IMR-90 (cell line): Measurements from ENCODE around the gene AJM1. TPM values are rescaled to one million over a fixed set of nuclear protein-coding genes. Genes with fewer than 3 reads are reported as not detected.
A peak's percentile ranks its signal among the peaks of the same experiment; 100 is the strongest.

ENCODE experiments used
- ATAC-seq: fragments of 200-7000 bp; cut with Tn5 transposase; 2 replicates; pipeline ENCODE4 v1.9.1; 2020; ENCODE audit warnings: low read depth, mild to moderate bottlenecking, moderate library complexity
- BruUV-seq: library from RNA; stranded (reverse); fragments of 400-500 nt; replicated peaks from 2 replicates; lab custom pipeline; 2021; lab: Mats Ljungman, UMichigan
- CTCF ChIA-PET: fragments of 300-600 bp; formaldehyde crosslinking; extraction: SDS; loops from one replicate; lab custom pipeline; 2021; ENCODE audit warnings: antibody characterized with exemption; lab: Yijun Ruan, JAX
- POLR2A ChIA-PET: fragments of 300-600 bp; sonication (Branson Sonifier 250); formaldehyde crosslinking; loops from one replicate; lab custom pipeline; 2022; ENCODE audit warnings: antibody characterized with exemption; ENCODE audit not compliant: unreplicated experiment; lab: Charles Lee
- DNase-seq: peaks from one replicate; pipeline ENCODE4 v3.0.0; 2013
- H2AFZ ChIP-seq: replicated peaks from 2 replicates; pipeline ENCODE3; 2013; ENCODE audit warnings: low read length, mild to moderate bottlenecking; ENCODE audit not compliant: poor library complexity
- H2AK5ac ChIP-seq: 2 replicates; pipeline ENCODE4 v1.6.1; 2013; ENCODE audit warnings: low read depth, low read length, inconsistent platforms
- H2AK9ac ChIP-seq: replicated peaks from 2 replicates; pipeline ENCODE3; 2013; ENCODE audit warnings: mild to moderate bottlenecking, low read depth, low read length, moderate library complexity; ENCODE audit not compliant: poor library complexity
- H2BK120ac ChIP-seq: 2 replicates; pipeline ENCODE4 v1.6.1; 2013; ENCODE audit warnings: low read depth, low read length, inconsistent platforms
- H2BK15ac ChIP-seq: 3 replicates; pipeline ENCODE4 v1.6.1; 2013; ENCODE audit warnings: low read depth, low read length, inconsistent platforms
- H2BK20ac ChIP-seq: 2 replicates; pipeline ENCODE4 v1.6.1; 2013; ENCODE audit warnings: low read depth, mild to moderate bottlenecking, inconsistent platforms, low read length, moderate library complexity
- H2BK5ac ChIP-seq: 2 replicates; pipeline ENCODE4 v1.6.1; 2013; ENCODE audit warnings: mild to moderate bottlenecking, low read depth, low read length, inconsistent platforms; ENCODE audit not compliant: poor library complexity, severe bottlenecking
- H3K14ac ChIP-seq: replicated peaks from 2 replicates; pipeline ENCODE4 v1.6.1; 2013; ENCODE audit warnings: low read depth, low read length, inconsistent platforms
- H3K18ac ChIP-seq: 2 replicates; pipeline ENCODE4 v1.6.1; 2013; ENCODE audit warnings: low read depth, low read length, control low read depth
- H3K23ac ChIP-seq: 2 replicates; pipeline ENCODE4 v1.6.1; 2013; ENCODE audit warnings: low read depth, low read length, inconsistent platforms
- H3K27ac ChIP-seq: 2 replicates; pipeline ENCODE4 v1.5.1; 2013; ENCODE audit warnings: mild to moderate bottlenecking, control low read depth, low read length; ENCODE audit not compliant: insufficient read depth
- H3K27me3 ChIP-seq: 2 replicates; pipeline ENCODE4 v1.6.1; 2013; ENCODE audit warnings: low read length; ENCODE audit not compliant: control insufficient read depth, insufficient read depth
- H3K36me3 ChIP-seq: 2 replicates; pipeline ENCODE4 v1.6.1; 2013; ENCODE audit warnings: low read length, mixed read lengths; ENCODE audit not compliant: control insufficient read depth, insufficient read depth
- H3K4ac ChIP-seq: 2 replicates; pipeline ENCODE4 v1.6.1; 2013; ENCODE audit warnings: low read depth, low read length, inconsistent platforms
- H3K4me1 ChIP-seq: 2 replicates; pipeline ENCODE4 v1.6.1; 2013; ENCODE audit warnings: low read length, mixed read lengths; ENCODE audit not compliant: control insufficient read depth, insufficient read depth
- H3K4me2 ChIP-seq: 2 replicates; pipeline ENCODE4 v1.6.1; 2013; ENCODE audit warnings: low read depth, mild to moderate bottlenecking, control low read depth, low read length, moderate library complexity
- H3K4me3 ChIP-seq: 2 replicates; pipeline ENCODE4 v1.5.1; 2013; ENCODE audit warnings: low read depth, mild to moderate bottlenecking, control low read depth, low read length, moderate library complexity; ENCODE audit not compliant: insufficient read depth
- H3K56ac ChIP-seq: 2 replicates; pipeline ENCODE4 v1.6.1; 2013; ENCODE audit warnings: low read length, inconsistent platforms; ENCODE audit not compliant: insufficient read depth; ENCODE audit errors: extremely low read depth
- H3K79me1 ChIP-seq, 2 experiments: 2 replicates each; pipeline ENCODE4 v1.6.1; 2013; ENCODE audit warnings: low read length in 2 of 2, inconsistent platforms in 1 of 2, low read depth in 1 of 2
- H3K9ac ChIP-seq: 2 replicates; pipeline ENCODE4 v1.6.1; 2013; ENCODE audit warnings: low read depth, low read length, control low read depth
- H3K9me1 ChIP-seq: 2 replicates; pipeline ENCODE4 v1.6.1; 2013; ENCODE audit warnings: low read length, inconsistent platforms; ENCODE audit not compliant: insufficient read depth
- H3K9me3 ChIP-seq: 2 replicates; pipeline ENCODE4 v1.6.1; 2013; ENCODE audit warnings: low read length; ENCODE audit not compliant: control insufficient read depth, insufficient read depth
- H4K20me1 ChIP-seq: 2 replicates; pipeline ENCODE4 v1.6.1; 2013; ENCODE audit warnings: low read length, inconsistent platforms; ENCODE audit not compliant: insufficient read depth
- H4K5ac ChIP-seq: 2 replicates; pipeline ENCODE4 v1.6.1; 2013; ENCODE audit warnings: mild to moderate bottlenecking, low read depth, low read length, control low read depth
- H4K8ac ChIP-seq, 2 experiments: 2 replicates each; pipeline ENCODE4 v1.6.1; 2013; ENCODE audit warnings: low read depth in 2 of 2, low read length in 2 of 2, control low read depth in 1 of 2, inconsistent platforms in 1 of 2
- H4K91ac ChIP-seq: 2 replicates; pipeline ENCODE4 v1.6.1; 2013; ENCODE audit warnings: low read depth, low read length, inconsistent platforms; ENCODE audit not compliant: insufficient read depth
- BHLHE40 ChIP-seq: fragments of 150-350 bp; IDR thresholded peaks from 2 replicates; pipeline ENCODE4 v1.6.1; 2016; ENCODE audit warnings: mild to moderate bottlenecking, low read depth, low read length
- ELK1 ChIP-seq: fragments of 150-350 bp; IDR thresholded peaks from 2 replicates; pipeline ENCODE4 v1.6.1; 2016; ENCODE audit warnings: low read depth, mild to moderate bottlenecking, low read length, moderate library complexity, borderline replicate concordance
- MAFK ChIP-seq: IDR thresholded peaks from 2 replicates; pipeline ENCODE4 v1.6.1; 2012; ENCODE audit warnings: low read depth, low read length, improper control_type of control experiment
- MAZ ChIP-seq: IDR thresholded peaks from 2 replicates; pipeline ENCODE4 v1.6.1; 2012; ENCODE audit warnings: low read depth, mild to moderate bottlenecking, low read length, improper control_type of control experiment, moderate library complexity, borderline replicate concordance
- POLR2A ChIP-seq: IDR thresholded peaks from 2 replicates; pipeline ENCODE4 v1.6.1; 2012; ENCODE audit warnings: mild to moderate bottlenecking, low read depth, low read length
- RAD21 ChIP-seq: IDR thresholded peaks from 2 replicates; pipeline ENCODE4 v1.6.1; 2012; ENCODE audit warnings: low read length, improper control_type of control experiment
- RFX5 ChIP-seq: IDR thresholded peaks from 2 replicates; pipeline ENCODE4 v1.8.0; 2012; ENCODE audit warnings: low read depth, mild to moderate bottlenecking, low read length, moderate library complexity
- USF2 ChIP-seq: fragments of 150-350 bp; IDR thresholded peaks from 2 replicates; pipeline ENCODE4 v1.6.1; 2017; ENCODE audit warnings: mild to moderate bottlenecking, antibody characterized with exemption, low read length, low read depth
- WGBS, 2 experiments: methylation state at CpG; one replicate each; pipeline versions ENCODE4 v1.1.5 to v1.1.7; 2013; ENCODE audit warnings: missing lambda C conversion rate in 2 of 2; ENCODE audit not compliant: insufficient read length in 1 of 2; ENCODE audit errors: extremely low coverage in 2 of 2; 5-methylcytosine and 5-hydroxymethylcytosine counted together
- dilution Hi-C: fragments of 300-500 bp; cut with HindIII; formaldehyde crosslinking; loops from one replicate; pipeline ENCODE4 v1.14.3; 2018; ENCODE audit warnings: low sequenced_read_pairs; ENCODE audit not compliant: unreplicated experiment
- in situ Hi-C: fragments of 300-500 bp; cut with MboI; formaldehyde crosslinking; loops from 3 replicates; pipeline ENCODE4 v1.14.3; 2019; ENCODE audit warnings: low sequenced_read_pairs, inconsistent platforms, mixed read lengths
- intact Hi-C: fragments of 100-400 bp; cut with micrococcal nuclease; formaldehyde crosslinking; loops from 2 replicates; pipeline ENCODE4 v1.10.0; 2022
- polyA plus RNA-seq, 3 experiments: library from polyadenylated mRNA; depleted of rRNA; stranded (reverse); fragments of >200 nt; gene quantifications; 2 replicates each; pipeline ENCODE4 v1.2.3, GENCODE V29; 2012; ENCODE audit warnings: low replicate concordance in 1 of 3
- total RNA-seq: library from RNA; depleted of rRNA; stranded (reverse); fragments of >200 nt; gene quantifications from 2 replicates; pipeline ENCODE4 v1.2.3, GENCODE V29; 2012

AJM1 gene
- total and polyA plus RNA-seq, 2 of the 4 experiments (the other 2 are of a cell fraction), result 0.18 to 1.5 TPM

- no TSS peak for BruUV-seq
- DNase-seq, result no peak
Measured at GRCh38 chr9:136793086-136793946, 49.0 kb upstream of the AJM1 start.

More at GRCh38 chr9:136793086-136793946, 49.0 kb upstream of the AJM1 start:
- Histone ChIP-seq H3K36me3 (peaks cover 8% of the 10 kb centered on the region; the same call in 1 of the 2 replicates), H3K4me2 (no peak overlapping the region), H3K27me3 (peaks cover 4% of the 10 kb centered on the region; the same call in 1 of the 2 replicates), H3K23ac (no peak overlapping the region), H3K9me3 (no peaks in the 10 kb centered on the region), H4K91ac (no peak overlapping the region), H2BK20ac (no peak overlapping the region), H3K4ac (no peak overlapping the region), H3K14ac (no peak overlapping the region), H3K56ac (no peak overlapping the region), H3K4me3 (no peak overlapping the region), H2BK15ac (no peak overlapping the region), H3K79me1 (peaks cover 3 to 24% of the 10 kb centered on the region in 2 experiments; a peak in 3 of 4 replicates), H4K5ac (no peak overlapping the region), H2BK5ac (no peak overlapping the region), H2AK9ac (no peak overlapping the region), H4K20me1 (peaks cover 14% of the 10 kb centered on the region), H2AK5ac (peak overlapping the region; percentile 44; the same call in 1 of the 2 replicates), H3K4me1 (peaks cover 8% of the 10 kb centered on the region), H3K27ac (no peak overlapping the region), H4K8ac (no peak overlapping the region), H3K9ac (no peak overlapping the region), H2AFZ (no peak overlapping the region), H3K18ac (no peak overlapping the region), H2BK120ac (no peak overlapping the region), H3K9me1 (no peaks in the 10 kb centered on the region)
- TF ChIP-seq ELK1, result no peak
- no peak for TF ChIP-seq MAZ
- TF ChIP-seq MAFK, result no peak
- TF ChIP-seq POLR2A, result no peak
- no peak for TF ChIP-seq RAD21
- TF ChIP-seq BHLHE40, result no peak
- TF ChIP-seq RFX5, result no peak
- no peak for TF ChIP-seq USF2
- no CpG with 5 or more reads among the region's 17 CpGs for WGBS, 2 experiments
- no peak for ATAC-seq
- intact Hi-C loops, result no loop called here
- POLR2A ChIA-PET, result no interaction called here
- in situ Hi-C loops, result no loop called here
- dilution Hi-C loops, result no loop called here
- CTCF ChIA-PET, result no interaction called here
